Superior temporal gyrus (tissue), 1 donor: Measurements from ENCODE around the gene VMP1.
"Not testable (repeated sequence)": the region's sequence is repeated elsewhere in the genome, so short reads cannot be mapped to it uniquely, and the experiment has no call there.

ENCODE experiments used
- DNase-seq: peaks from one replicate; pipeline ENCODE4 v3.0.0-alpha.2; 2016; ENCODE audit errors: extremely low spot score

Gene VMP1

GRCh38 chr17:59779521-59779920 is 72.1 kb downstream of the VMP1 start:
- DNase-seq: no peak

- not testable (repeated sequence) for DNase-seq
Observed at GRCh38 chr17:59780548-59780947, 73.1 kb downstream of the VMP1 start.

- DNase-seq: no peak
Observed at GRCh38 chr17:59783221-59784047, 76.0 kb downstream of the VMP1 start.

GRCh38 chr17:59785091-59785799 is 77.8 kb downstream of the VMP1 start:
- DNase-seq: no peak

GRCh38 chr17:59786213-59786535 is 78.7 kb downstream of the VMP1 start:
- DNase-seq: no peak

GRCh38 chr17:59786536-59787319 is 79.3 kb downstream of the VMP1 start:
- peak; percentile 36 for DNase-seq

- not testable (repeated sequence) for DNase-seq
Observed at GRCh38 chr17:59789849-59790248, 82.4 kb downstream of the VMP1 start.

GRCh38 chr17:59790418-59790817 is 83.0 kb downstream of the VMP1 start:
- not testable (repeated sequence) for DNase-seq

GRCh38 chr17:59790910-59791309 is 83.5 kb downstream of the VMP1 start:
- DNase-seq: no peak

- no peak for DNase-seq
Observed at GRCh38 chr17:59791603-59792457, 84.4 kb downstream of the VMP1 start.

- not testable (repeated sequence) for DNase-seq
Observed at GRCh38 chr17:59792458-59792823, 85.0 kb downstream of the VMP1 start.

- DNase-seq: no peak
Observed at GRCh38 chr17:59793205-59793604, 85.8 kb downstream of the VMP1 start.

- DNase-seq: no peak
Observed at GRCh38 chr17:59796138-59796537, 88.7 kb downstream of the VMP1 start.

GRCh38 chr17:59796785-59797205 is 89.3 kb downstream of the VMP1 start:
- no peak for DNase-seq

GRCh38 chr17:59798111-59798510 is 90.7 kb downstream of the VMP1 start:
- DNase-seq: no peak

- DNase-seq: no peak
Observed at GRCh38 chr17:59800530-59800942, 93.1 kb downstream of the VMP1 start.

GRCh38 chr17:59802160-59802559 is 94.7 kb downstream of the VMP1 start:
- DNase-seq: no peak

GRCh38 chr17:59804901-59805465 is 97.5 kb downstream of the VMP1 start:
- DNase-seq: peak; percentile 50

GRCh38 chr17:59806322-59806721 is 98.9 kb downstream of the VMP1 start:
- not testable (repeated sequence) for DNase-seq

- peak; percentile 38 for DNase-seq
Observed at GRCh38 chr17:59807892-59808509, 100.5 kb downstream of the VMP1 start.

- no peak for DNase-seq
Observed at GRCh38 chr17:59810894-59811153, 103.4 kb downstream of the VMP1 start.
